ENCODE data around the gene DSCAML1.

DSCAML1 gene

DNA sequence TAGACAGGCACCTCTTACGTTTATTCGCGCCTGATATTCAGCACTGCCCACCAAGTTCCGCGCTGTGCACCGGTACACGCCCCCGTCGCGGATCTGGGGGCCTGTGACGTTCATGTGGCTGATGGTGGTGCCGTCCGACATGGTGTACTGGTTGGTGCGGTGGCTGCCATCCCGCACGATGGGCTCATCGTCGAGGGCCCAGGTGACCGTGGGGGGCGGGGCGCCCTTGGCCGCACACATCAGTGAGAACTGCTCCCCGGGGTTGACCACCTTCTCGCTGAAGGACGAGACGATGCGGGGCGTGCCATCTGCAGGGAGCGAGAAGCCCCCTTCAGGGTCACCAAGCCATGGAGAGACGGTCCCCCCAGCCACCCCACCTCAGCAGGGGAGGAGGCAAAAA lies 278.6 kb downstream of the DSCAML1 start:
- DNase-seq (ENCODE audit: low read depth): no peak

DNA sequence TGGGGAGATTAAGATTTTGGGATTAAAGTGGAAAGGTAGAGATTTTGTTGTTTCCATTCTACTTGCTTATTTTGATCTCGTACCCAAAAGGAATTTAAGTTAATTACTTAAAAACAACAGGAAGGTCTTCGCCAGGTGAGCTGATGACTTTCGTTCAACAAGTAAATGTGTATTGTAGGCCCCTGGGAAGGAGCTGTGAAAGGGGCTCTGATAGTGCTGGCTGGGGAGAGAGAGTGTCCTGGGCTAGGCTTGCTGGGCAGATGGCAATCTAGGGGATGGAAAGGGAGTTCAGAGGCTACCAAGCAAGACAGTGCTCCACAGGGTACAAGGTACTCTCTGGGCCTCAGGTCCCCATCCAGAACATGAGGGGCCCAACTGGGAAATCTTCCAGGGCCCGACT lies 279.9 kb downstream of the DSCAML1 start:
- DNase-seq (ENCODE audit: low read depth): no peak

GRCh38 chr11:117515892-117516787 lies 280.9 kb downstream of the DSCAML1 start:
- DNase-seq (ENCODE audit: low read depth): no peak

GRCh38 chr11:117514256-117514655 lies 282.8 kb downstream of the DSCAML1 start:
- no peak for DNase-seq (ENCODE audit: low read depth)

- no peak for DNase-seq (ENCODE audit: low read depth)
Measured at GRCh38 chr11:117513666-117514065, 283.4 kb downstream of the DSCAML1 start.

DNA sequence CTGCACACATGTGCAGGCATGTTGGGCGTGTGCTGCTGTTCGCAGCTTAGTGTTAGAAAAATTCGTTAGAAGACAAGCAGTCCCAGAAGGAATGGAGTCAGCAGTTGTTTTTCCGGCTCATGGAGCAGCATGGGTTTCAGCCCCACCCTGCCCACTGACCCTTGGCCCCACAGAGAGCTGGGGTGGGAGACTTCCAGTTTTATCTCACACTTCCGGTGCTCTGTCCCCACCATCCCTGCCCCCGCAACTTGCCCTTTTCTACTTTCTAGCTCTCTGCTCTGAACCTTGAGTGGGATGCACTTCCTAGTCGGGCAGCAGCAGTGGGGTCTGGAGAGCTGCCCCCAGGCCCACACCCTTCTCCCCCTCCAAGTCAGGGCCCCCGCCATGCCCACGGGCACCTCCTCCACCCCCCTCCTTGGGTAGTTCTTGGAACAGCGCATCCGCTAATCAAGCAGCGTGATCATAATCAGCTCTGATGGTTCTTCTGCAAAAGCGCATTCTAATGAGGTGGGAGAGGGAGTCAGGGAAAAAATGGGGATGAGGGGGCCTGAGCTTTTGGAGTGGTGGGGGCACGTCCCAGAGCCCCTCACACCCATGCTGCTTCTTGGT lies 285.0 kb downstream of the DSCAML1 start:
- DNase-seq (ENCODE audit: low read depth): no peak

- no peak for DNase-seq (ENCODE audit: low read depth)
Measured at GRCh38 chr11:117511483-117511930, 285.5 kb downstream of the DSCAML1 start.

GRCh38 chr11:117510646-117511045 lies 286.4 kb downstream of the DSCAML1 start:
- DNase-seq (ENCODE audit: low read depth): no peak

DNA sequence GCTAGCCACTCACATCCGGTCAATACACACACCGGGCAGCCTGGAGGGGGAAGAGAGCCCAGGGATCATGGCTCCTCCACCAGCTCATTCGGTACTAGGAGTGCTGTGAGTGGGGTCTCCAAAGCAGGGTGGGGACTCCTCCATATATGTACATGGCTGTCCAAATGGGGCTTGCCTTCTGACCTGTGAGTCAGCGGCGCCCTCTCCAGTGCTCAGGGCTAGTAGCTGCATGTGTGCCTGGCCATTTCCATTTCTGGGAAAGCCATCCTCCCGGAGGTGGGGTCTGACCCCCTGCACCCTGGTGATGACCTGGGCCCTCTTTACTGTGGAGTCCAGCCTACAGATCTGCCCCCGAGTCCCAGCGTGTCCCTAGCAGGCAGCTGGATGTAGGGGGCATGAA lies 287.5 kb downstream of the DSCAML1 start:
- no peak for DNase-seq (ENCODE audit: low read depth)

- no peak for DNase-seq (ENCODE audit: low read depth)
Measured at GRCh38 chr11:117506971-117507370, 290.0 kb downstream of the DSCAML1 start.

DNA sequence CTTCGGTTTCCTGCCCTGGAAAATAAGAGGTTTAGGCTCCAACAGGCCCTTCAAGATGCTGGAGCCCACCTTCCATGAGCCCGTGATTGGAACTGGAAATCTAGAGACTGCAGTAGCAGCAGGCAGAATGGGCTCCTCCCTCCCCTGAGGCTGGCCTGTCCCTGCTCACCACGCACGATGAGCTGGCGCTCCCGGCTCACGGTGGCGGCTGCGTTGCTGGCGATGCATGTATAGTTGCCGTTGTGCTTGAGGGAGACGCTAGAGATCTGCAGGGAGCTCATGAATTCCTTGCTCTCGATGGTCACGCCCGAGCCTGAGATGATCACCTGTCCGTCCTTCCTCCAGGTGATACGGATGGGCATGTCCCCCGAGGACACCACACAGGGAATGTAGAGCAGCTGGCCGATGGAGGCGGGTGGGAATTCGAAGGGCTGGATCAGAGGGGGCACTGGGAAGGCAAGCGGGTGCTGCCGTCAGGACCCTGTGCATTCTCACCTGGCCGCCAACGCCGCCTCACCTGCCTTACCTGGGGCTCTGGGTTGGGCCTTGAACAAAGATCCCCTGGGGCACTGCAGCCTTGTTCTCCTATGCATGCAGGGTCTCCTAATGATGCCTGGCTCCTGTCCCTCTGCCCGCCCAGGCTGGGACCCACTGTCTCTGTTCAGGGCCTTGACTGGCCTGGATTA lies 291.6 kb downstream of the DSCAML1 start:
- no peak for DNase-seq (ENCODE audit: low read depth)

- no peak for DNase-seq (ENCODE audit: low read depth)
Measured at GRCh38 chr11:117502779-117503100, 294.3 kb downstream of the DSCAML1 start.

DNA sequence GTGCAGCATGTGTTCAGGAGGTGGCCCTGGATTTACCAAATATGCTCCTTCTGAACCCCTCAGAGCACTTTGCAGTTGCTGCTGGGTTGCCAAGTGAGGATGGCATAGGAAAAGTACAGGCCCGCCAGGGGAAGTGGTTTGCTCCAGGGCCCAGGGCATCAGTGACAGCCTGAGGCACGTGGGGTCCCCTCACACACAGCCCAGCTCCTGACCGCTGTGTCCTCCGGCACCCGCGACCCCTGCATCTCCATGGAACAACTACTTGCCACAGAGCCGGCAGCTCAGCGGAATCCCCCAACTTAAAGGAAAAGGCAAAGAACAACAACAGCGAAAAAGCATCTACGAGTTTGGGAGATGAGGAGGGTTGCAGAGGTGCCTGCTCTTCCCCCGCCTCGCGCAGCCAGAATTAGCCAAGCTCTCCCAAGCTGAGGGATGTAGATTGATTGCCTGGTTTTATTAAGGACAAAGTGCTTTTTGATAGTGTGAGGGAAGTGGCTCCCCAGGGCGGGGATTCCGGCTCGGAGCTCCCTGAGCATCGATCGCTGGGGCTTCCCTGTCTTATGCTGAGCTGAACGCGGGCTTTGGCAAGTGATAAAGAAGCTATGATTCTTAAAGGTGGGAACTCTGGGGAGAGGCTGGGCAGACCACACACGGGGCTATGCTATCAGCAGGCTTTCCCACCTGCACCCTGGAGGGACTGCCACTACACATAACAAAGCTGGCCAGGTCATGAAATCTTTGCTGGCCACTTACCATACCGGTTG lies 294.8 kb downstream of the DSCAML1 start:
- DNase-seq (ENCODE audit: low read depth): no peak

- DNase-seq (ENCODE audit: low read depth): no peak
Measured at GRCh38 chr11:117501237-117501898, 295.6 kb downstream of the DSCAML1 start.

DNA sequence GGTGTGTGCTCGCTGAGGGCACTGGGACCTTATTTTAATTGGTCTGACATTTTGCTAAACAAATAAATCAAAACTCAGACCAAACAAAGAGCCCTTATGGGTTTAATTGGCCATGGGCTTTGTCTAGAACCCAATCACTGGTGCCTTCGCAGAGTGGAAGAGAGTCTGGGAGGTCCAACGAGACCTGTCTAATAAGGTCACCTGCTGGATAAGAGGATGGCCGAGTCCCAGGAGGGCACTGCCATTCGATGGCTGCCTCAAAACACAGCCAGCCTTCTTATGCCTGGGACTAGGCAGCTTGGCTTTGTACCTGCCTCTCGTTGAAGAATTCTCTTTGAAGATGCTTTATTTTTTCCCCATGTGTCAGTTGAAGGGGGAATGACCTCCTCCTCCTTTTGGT lies 298.2 kb downstream of the DSCAML1 start:
- DNase-seq (ENCODE audit: low read depth): no peak

DNA sequence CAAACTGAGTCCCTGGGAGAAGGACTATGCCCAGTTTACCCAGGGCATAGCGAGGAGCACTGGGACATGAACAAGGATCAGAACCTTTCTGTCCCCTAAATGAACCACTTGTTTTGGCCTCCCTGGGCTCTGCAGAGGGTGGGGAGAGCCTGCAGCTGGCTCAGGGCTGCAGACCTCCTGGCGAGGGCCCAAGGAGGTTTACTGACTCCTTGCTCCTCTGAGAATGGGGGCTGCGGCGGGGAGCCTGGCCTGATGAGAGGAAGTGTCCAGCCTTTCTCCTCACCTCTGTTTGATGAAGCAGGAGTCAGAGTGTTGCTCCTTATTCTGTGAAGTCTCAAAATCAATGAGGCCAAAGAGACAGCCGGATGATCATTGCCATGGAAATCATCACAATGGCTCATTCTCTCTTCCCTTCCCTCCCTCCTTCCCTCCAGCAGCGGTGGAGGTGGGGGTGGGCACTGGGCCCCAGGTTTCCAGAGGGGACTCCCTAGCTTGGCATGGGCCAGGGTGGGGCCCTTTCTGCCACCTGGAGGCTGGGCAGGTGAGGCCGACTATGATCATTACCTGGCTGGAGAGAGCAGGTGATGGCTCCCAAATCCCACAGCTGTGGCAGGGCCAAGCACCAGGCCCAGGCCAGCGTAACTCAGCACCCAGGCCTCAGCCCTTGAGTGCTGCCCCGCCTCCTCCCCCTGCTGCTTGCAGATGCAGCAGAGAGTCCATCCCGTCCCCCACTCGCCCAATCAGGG lies 299.6 kb downstream of the DSCAML1 start:
- DNase-seq (ENCODE audit: low read depth): no peak

- no peak for DNase-seq (ENCODE audit: low read depth)
Measured at GRCh38 chr11:117495357-117495756, 301.7 kb downstream of the DSCAML1 start.

- no peak for DNase-seq (ENCODE audit: low read depth)
Measured at GRCh38 chr11:117492578-117493251, 304.3 kb downstream of the DSCAML1 start.

- DNase-seq (ENCODE audit: low read depth): no peak
Measured at GRCh38 chr11:117490911-117491310, 306.1 kb downstream of the DSCAML1 start.

DNA sequence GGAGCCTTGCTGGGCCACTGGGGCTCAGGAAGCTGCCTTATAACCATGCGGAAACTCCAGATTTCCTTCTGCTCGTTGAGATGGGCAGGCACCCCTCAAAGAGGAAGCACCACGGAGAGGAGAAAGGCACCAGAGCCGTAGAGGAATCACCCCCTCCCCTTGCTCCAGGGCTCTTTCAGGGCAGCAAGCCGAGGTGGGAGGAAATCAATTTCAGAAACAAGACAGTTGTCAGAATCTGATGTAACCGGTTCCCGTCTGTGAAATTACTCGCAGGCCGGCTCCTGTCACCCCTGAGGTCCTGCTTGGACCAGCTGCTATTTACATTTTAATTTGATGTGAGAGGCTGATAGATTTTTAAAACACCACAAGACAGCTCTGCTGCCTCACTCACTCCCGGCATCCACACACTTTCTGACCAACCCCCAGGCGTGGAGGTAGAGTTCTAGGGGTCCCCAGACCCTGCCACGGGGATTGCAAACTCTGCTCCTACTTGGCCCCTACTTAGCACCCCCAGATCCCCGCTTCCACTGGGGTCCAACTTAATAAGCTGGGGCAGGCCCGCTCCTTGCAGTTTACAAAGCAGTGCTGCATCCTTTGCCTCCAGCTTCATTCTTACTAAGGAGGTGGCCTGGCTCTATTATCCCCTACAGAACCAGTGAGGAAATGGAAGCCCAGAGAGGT lies 306.9 kb downstream of the DSCAML1 start:
- DNase-seq (ENCODE audit: low read depth): no peak
